Fibroblast of pulmonary artery (primary cell): ENCODE data around the gene LYPD6.
A peak's percentile ranks its signal among the peaks of the same experiment; 100 is the strongest.

ENCODE experiments used
- DNase-seq: peaks from one replicate; pipeline ENCODE4 v3.0.0-alpha.2; 2010; ENCODE audit warnings: low read depth
- H3K4me3 ChIP-seq: replicated peaks from 2 replicates; pipeline ENCODE4 v1.5.1; 2011; ENCODE audit warnings: low read depth, mild to moderate bottlenecking, control low read depth, low read length, moderate library complexity
- CTCF ChIP-seq: IDR thresholded peaks from 2 replicates; pipeline ENCODE4 v1.5.1; 2011; ENCODE audit warnings: mild to moderate bottlenecking, control low read depth, low read length, inconsistent platforms; ENCODE audit errors: missing control alignments

The LYPD6 gene

GRCh38 chr2:149330127-149331022, at the start of gene LYPD6:
LYPD6 (plus strand) TSS chr2:149330587; CDS start chr2:149437709, 107,122 bp downstream.
- no peak for TF ChIP-seq CTCF
- peak within 1 kb of the TSS; percentile 54 for H3K4me3 ChIP-seq
- peak; percentile 59 for DNase-seq

DNA sequence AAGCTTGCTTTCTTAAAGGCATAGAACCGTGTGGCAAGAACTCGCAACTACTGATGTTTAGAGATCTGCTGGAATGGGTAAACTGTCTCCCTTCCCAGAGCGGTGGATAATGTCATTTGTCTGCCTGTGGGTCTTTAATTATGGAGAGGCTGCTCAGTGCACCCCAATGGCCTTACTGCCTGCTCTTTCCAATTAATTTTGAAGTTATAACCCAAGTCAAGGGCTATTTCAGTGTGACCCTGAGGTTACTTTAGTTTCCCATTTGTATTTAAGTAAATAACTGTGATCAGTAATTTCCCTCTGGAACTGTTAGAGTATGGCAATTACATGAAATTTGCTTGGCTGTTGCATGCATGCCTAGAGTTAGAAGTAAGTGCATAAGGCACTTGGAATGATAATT, 48.9 kb upstream of the LYPD6 start:
- DNase-seq, result no peak
- no peak for TF ChIP-seq CTCF
- H3K4me3 ChIP-seq, result no peak overlapping the region

GRCh38 chr2:149290662-149291061, 39.7 kb upstream of the LYPD6 start:
- no peak overlapping the region for H3K4me3 ChIP-seq
- no peak for DNase-seq
- no peak for TF ChIP-seq CTCF

- DNase-seq, result no peak
- no peak for TF ChIP-seq CTCF
- H3K4me3 ChIP-seq, result no peak overlapping the region
Observed at GRCh38 chr2:149291881-149292280, 38.5 kb upstream of the LYPD6 start.

DNA sequence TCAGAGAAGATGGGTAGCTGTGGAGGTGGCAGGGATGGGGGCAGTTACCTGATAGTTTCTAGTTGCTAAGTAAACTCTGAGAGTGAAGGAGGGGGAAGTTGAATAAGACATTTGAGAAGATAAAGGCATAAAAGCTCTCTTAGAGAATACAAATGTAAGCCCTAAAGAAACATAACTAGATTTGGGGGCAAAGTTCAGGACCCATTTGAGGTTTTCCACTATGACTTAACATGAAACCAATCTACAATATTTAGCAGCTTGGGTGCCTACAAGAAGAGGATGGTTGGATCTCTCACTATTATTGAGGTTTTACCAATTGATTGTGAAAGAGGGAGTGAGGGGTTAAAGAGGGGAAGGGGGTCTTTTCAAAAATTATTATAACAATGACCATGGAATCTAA, 34.4 kb upstream of the LYPD6 start:
- no peak for DNase-seq
- no peak overlapping the region for H3K4me3 ChIP-seq
- TF ChIP-seq CTCF, result no peak

GRCh38 chr2:149307014-149307413, 23.4 kb upstream of the LYPD6 start:
- TF ChIP-seq CTCF, result no peak
- H3K4me3 ChIP-seq, result no peak overlapping the region
- DNase-seq, result no peak

- no peak overlapping the region for H3K4me3 ChIP-seq
- no peak for TF ChIP-seq CTCF
- DNase-seq, result no peak
Observed at GRCh38 chr2:149310349-149310748, 20.0 kb upstream of the LYPD6 start.
